ENCODE data around the gene RIOK2.

The RIOK2 gene

GRCh38 chr5:97134634-97135033, 48.4 kb downstream of the RIOK2 start:
- DNase-seq (ENCODE audit: low read depth in 2 of 2) = no peak
- H3K4me3 ChIP-seq (replicated peaks in 1 of 2; ENCODE audit: low read depth in 2 of 2, low read length in 2 of 2) = no peak overlapping the region
- TF ChIP-seq, protein P1, sequence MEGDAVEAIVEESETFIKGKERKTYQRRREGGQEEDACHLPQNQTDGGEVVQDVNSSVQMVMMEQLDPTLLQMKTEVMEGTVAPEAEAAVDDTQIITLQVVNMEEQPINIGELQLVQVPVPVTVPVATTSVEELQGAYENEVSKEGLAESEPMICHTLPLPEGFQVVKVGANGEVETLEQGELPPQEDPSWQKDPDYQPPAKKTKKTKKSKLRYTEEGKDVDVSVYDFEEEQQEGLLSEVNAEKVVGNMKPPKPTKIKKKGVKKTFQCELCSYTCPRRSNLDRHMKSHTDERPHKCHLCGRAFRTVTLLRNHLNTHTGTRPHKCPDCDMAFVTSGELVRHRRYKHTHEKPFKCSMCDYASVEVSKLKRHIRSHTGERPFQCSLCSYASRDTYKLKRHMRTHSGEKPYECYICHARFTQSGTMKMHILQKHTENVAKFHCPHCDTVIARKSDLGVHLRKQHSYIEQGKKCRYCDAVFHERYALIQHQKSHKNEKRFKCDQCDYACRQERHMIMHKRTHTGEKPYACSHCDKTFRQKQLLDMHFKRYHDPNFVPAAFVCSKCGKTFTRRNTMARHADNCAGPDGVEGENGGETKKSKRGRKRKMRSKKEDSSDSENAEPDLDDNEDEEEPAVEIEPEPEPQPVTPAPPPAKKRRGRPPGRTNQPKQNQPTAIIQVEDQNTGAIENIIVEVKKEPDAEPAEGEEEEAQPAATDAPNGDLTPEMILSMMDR (IDR thresholded peaks at IDR 0.05; ENCODE audit: low read depth, low read length) = no peak

GRCh38 chr5:97133101-97133500, 49.9 kb downstream of the RIOK2 start:
- TF ChIP-seq, protein P1 (IDR thresholded peaks at IDR 0.05; ENCODE audit: low read depth, low read length) = no peak
- peak in 1 of 2 donors; percentile 11 for DNase-seq (ENCODE audit: low read depth in 2 of 2)
- H3K4me3 ChIP-seq (replicated peaks in 1 of 2; ENCODE audit: low read depth in 2 of 2, low read length in 2 of 2) = no peak overlapping the region

DNA sequence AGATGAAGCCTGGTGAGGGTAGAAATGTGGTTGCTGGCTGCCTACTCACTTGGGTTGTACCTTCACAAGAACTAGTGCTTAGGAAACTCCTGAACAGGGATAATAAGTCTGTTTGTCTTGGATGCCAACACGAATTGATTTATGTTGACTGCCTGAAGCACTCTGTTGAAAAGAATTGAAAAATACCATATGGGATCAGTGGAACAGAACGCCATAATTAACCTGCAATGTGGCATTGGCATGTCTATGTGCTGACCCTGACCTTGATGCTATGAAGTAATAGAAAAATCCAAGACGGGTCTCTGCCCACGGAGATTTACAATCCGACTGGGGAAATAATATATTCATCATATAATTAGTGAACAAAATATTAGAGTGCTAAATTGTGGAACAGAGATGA, 51.1 kb downstream of the RIOK2 start:
- no peak for DNase-seq (ENCODE audit: low read depth in 2 of 2)
- TF ChIP-seq, protein P1 (IDR thresholded peaks at IDR 0.05; ENCODE audit: low read depth, low read length) = no peak
- no peak overlapping the region for H3K4me3 ChIP-seq (replicated peaks in 1 of 2; ENCODE audit: low read depth in 2 of 2, low read length in 2 of 2)

DNA sequence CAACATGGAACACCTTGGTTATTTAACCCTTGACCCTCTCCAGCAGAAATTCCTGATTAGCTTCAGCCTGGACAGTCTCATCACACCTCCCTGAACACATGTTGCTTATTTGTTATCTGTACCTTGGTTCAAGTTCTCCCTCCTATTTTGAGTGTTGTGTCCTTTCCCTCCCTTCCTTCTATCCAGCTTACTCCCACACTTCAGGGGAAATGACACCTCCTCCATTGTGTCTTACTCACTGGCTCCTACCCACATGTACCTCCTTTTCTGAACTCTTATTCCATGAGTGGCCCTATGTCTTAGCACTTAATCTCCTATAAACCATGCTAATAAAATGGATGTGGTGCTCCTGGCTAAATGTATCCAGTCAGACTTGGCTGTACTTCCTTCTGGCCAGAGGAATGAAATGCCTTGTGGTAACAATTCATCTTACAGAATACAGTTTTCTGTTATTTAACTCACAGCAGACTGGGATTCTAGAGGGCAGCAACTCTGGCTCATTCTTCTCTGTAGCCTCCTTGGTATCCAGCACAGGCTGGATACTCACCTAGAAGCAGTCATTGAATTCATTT, 51.8 kb downstream of the RIOK2 start:
- TF ChIP-seq, protein P1 (IDR thresholded peaks at IDR 0.05; ENCODE audit: low read depth, low read length) = no peak
- DNase-seq (ENCODE audit: low read depth in 2 of 2) = peak; percentile 6 to 25
- no peak overlapping the region for H3K4me3 ChIP-seq (replicated peaks in 1 of 2; ENCODE audit: low read depth in 2 of 2, low read length in 2 of 2)

- TF ChIP-seq, protein P1 (IDR thresholded peaks at IDR 0.05; ENCODE audit: low read depth, low read length) = no peak
- H3K4me3 ChIP-seq (replicated peaks in 1 of 2; ENCODE audit: low read depth in 2 of 2, low read length in 2 of 2) = no peak overlapping the region
- peak in 1 of 2 donors; percentile 33 for DNase-seq (ENCODE audit: low read depth in 2 of 2)
These were observed 55.3 kb downstream of the RIOK2 start for GRCh38 chr5:97127727-97128126.

DNA sequence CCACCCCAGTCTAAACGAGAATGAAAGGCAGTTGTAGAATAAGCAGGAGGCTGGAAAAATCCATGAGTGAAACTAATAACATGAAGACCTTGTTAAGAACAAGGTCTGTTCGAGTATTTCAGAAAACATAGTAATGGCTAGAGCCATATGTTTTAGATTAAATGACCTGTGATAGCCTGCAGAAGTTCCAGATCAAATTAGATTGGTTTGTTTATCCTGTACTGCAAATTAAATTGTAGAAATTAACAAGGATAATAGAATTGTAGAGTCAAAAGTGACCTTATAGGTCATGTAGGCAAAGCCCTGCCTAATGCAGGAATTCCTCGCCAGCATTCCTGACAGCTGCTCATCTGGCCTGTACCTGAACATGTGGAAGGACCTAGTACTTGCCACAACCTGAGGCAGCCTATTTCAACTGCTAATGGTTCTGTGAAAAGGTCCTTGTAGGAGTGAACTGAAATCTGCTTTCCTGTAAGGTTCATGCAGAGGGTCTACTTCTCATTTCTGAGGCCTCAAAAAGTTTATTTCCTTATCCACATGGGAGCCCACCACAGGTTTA, 57.8 kb downstream of the RIOK2 start:
- TF ChIP-seq, protein P1 (IDR thresholded peaks at IDR 0.05; ENCODE audit: low read depth, low read length) = no peak
- H3K4me3 ChIP-seq (replicated peaks in 1 of 2; ENCODE audit: low read depth in 2 of 2, low read length in 2 of 2) = no peak overlapping the region
- no peak for DNase-seq (ENCODE audit: low read depth in 2 of 2)

GRCh38 chr5:97124335-97124734, 58.7 kb downstream of the RIOK2 start:
- H3K4me3 ChIP-seq (replicated peaks in 1 of 2; ENCODE audit: low read depth in 2 of 2, low read length in 2 of 2) = no peak overlapping the region
- DNase-seq (ENCODE audit: low read depth in 2 of 2) = no peak

More at GRCh38 chr5:97124335-97124734, 58.7 kb downstream of the RIOK2 start:
- TF ChIP-seq, protein P1 (IDR thresholded peaks at IDR 0.05; ENCODE audit: low read depth, low read length) = no peak
